Activated naive CD8-positive, alpha-beta T cell treated with anti-CD3 and anti-CD28 coated beads, Interleukin-2, amount 10 ng/mL, durations not matched to agents 7 days and 5 days (primary cell): ENCODE results near the gene BHLHA15. TPM values are rescaled to one million over a fixed set of nuclear protein-coding genes. Genes with fewer than 3 reads are reported as not detected.

Source experiments
- ATAC-seq: fragments of 150-1000 bp; cut with Tn5 transposase; one replicate; pipeline ENCODE4 v1.10.0; 2021; ENCODE audit warnings: low read depth, moderate library complexity
- POLR2A ChIA-PET: fragments of 350-600 bp; sonication (Branson Sonifier 250); formaldehyde crosslinking; loops from one replicate; lab custom pipeline; 2021; ENCODE audit warnings: antibody characterized with exemption; lab: Charles Lee
- DNase-seq: peaks from one replicate; pipeline ENCODE4 v3.0.0; 2021
- H3K27ac Mint-ChIP-seq: one replicate; pipeline ENCODE4 v1.8.0; 2022; ENCODE audit warnings: mild to moderate bottlenecking, mixed read lengths
- H3K27me3 Mint-ChIP-seq: one replicate; pipeline ENCODE4 v1.8.0; 2022; ENCODE audit warnings: mild to moderate bottlenecking, moderate library complexity, mixed read lengths
- H3K36me3 Mint-ChIP-seq: one replicate; pipeline ENCODE4 v1.8.0; 2021; ENCODE audit warnings: mild to moderate bottlenecking, mixed read lengths
- H3K4me1 Mint-ChIP-seq: one replicate; pipeline ENCODE4 v1.8.0; 2021; ENCODE audit warnings: mixed read lengths
- H3K4me3 Mint-ChIP-seq: one replicate; pipeline ENCODE4 v1.8.0; 2022; ENCODE audit warnings: mild to moderate bottlenecking, moderate library complexity, mixed read lengths
- H3K9me3 Mint-ChIP-seq: one replicate; pipeline ENCODE4 v1.8.0; 2021; ENCODE audit warnings: mixed read lengths
- total RNA-seq, 2 experiments: library from RNA; stranded (reverse); gene quantifications; one replicate each; pipeline ENCODE4 v1.2.3, GENCODE V29; 2021

BHLHA15 gene
- total RNA-seq, 2 experiments from 2014 or later = not detected

DNA sequence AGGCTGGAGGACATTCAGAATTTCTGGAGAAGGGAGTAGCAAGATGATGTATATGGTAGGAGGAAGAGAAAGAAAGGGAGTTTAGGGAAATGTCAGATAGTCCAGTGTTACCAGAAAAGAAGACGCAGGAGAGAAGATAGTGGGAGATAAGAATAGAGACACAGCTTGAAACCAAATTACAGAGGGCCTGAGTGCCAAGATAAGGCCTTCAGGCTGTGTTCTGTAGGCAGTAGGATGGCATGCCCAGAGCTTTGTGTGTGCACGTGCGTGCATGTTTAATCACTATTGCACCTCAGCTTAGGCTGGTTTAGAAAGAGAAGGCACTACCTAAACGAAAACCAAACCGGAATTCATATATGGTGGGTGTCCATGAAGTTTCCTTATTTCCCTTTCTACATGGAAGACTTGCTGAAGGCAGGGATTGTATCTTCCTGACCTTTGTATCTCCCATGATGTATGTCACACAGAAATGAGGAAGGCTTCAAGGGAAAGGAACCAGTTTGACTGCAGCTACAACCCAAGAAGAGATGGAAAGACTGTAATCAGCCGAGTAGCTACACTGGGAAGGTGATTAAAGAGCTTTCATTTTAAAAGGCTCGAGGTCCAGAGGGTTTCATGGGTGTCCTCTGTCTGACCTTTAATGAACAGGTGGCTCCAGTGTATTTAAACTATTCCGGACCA is 35.8 kb upstream of the BHLHA15 start:
- H3K4me1 Mint-ChIP-seq = no peaks in the 10 kb centered on the region
- POLR2A ChIA-PET = no interaction called here
- no peak overlapping the region for H3K27ac Mint-ChIP-seq

DNA sequence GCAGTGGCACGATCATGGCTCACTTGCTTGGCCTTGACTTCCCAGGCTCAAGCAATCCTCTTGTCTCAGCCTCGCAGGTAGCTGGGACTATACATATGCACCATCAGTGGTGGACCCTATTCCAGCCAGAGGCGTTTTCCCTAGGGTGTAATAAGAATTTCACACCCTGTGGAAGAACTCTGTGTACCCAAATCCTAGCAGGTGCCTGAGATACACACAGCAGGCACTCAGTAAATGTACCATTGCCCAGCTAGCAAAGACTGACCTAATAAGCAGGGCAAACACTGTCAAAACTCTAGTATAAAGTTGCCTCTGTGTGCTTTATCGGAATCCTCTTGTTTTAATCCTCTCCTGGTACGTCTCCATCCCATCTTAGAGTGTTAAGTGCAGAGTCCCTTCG is 33.7 kb upstream of the BHLHA15 start:
- peaks cover 4% of the 10 kb centered on the region for H3K36me3 Mint-ChIP-seq
- POLR2A ChIA-PET = no interaction called here
- H3K27ac Mint-ChIP-seq = no peak overlapping the region
- no peak for DNase-seq
- no peaks in the 10 kb centered on the region for H3K27me3 Mint-ChIP-seq
- H3K4me1 Mint-ChIP-seq = no peaks in the 10 kb centered on the region
- H3K4me3 Mint-ChIP-seq = no peak overlapping the region
- H3K9me3 Mint-ChIP-seq = no peaks in the 10 kb centered on the region
- ATAC-seq = no peak

More for the DNA sequence above, 35.8 kb upstream of the BHLHA15 start:
- Mint-ChIP-seq H3K4me3 (no peak overlapping the region), H3K27me3 (no peaks in the 10 kb centered on the region), H3K36me3 (no peaks in the 10 kb centered on the region), H3K9me3 (no peaks in the 10 kb centered on the region)
- ATAC-seq (no peak), DNase-seq (no peak)

DNA sequence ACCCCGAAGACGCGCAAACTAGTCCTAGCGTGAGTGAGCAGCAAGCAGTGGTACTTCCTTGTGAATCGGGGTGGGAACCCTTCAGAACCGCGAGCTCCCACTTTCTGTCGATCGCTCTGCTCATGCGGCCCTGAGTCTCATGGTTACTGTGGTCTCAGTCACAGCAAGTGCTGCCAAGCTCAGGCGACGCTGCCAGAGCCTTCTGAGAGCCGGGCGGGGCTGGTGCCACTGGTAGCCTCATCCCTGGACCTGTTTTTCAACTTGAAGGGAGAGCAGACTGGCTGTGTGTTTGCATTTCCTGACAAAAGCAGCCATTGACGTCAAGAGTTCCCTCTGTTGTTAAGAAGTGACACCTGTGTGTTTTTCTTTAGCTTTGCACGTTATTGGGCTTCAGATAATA is 32.9 kb upstream of the BHLHA15 start:
- H3K27ac Mint-ChIP-seq = no peak overlapping the region
- no peak overlapping the region for H3K4me3 Mint-ChIP-seq
- H3K36me3 Mint-ChIP-seq = peaks cover 9% of the 10 kb centered on the region
- H3K9me3 Mint-ChIP-seq = no peaks in the 10 kb centered on the region
- no peak for ATAC-seq
- POLR2A ChIA-PET = no interaction called here
- H3K27me3 Mint-ChIP-seq = no peaks in the 10 kb centered on the region
- no peaks in the 10 kb centered on the region for H3K4me1 Mint-ChIP-seq
- no peak for DNase-seq

DNA sequence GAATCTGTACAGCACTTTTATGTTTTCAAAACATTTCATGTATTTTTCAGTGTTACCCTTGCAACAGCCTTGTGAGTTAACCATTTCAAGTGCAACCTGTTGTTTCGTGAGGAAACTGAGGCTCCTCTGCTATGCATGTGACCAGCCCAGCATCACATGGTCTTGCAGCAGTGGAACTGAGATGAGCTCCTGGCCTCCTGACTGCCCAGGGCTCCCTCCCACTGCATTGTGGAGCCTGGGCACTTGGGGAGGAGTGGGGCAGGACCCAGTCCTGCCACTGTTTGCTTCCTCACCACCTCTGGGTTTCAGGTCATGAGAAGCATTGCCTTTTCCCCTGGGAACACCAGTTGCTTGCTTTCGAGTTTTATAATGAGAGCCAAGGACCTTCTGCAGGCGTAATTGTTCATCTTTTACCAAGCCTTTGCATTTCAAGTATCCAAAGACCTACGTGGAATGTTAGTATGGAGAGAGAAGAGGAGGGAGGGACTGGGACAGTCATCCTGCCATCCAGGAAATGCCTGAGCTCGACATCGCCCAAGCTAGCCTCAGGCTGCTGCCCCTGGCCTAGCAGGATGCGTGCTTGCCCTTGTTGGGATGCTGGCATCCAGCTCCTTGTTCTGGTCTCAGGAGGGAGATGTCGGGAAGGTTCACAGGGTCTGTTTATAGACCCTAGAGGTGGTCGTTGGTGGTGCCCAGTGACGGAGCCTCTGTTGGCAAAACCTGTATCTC is 32.3 kb upstream of the BHLHA15 start:
- POLR2A ChIA-PET = no interaction called here
- DNase-seq (no peak), ATAC-seq (no peak)
- Mint-ChIP-seq H3K4me1 (no peaks in the 10 kb centered on the region), H3K27me3 (no peaks in the 10 kb centered on the region), H3K36me3 (peaks cover 9% of the 10 kb centered on the region), H3K9me3 (no peaks in the 10 kb centered on the region), H3K27ac (no peak overlapping the region), H3K4me3 (no peak overlapping the region)

DNA sequence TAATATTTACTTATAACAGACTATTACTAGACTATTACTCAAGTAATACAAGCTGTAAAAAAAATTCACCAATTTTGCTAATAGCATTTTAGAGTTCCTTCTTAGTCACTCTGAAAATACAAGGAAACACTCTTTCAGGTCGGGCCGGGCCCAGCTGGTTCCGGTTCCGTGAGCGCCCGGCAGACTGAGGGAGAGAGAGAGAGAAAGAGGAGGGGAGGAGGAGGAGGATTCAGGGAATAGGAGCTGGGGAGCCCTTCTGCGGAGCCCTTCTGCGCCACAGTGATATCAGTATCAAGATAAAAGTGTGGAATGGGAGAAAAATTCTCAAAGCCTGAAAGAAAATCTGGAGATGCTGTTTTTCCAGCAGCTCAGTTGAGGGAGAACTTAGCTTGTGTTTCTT is 30.5 kb upstream of the BHLHA15 start:
- no peaks in the 10 kb centered on the region for H3K27me3 Mint-ChIP-seq
- H3K4me1 Mint-ChIP-seq = peaks cover 2% of the 10 kb centered on the region
- ATAC-seq (no peak), DNase-seq (no peak)
- POLR2A ChIA-PET = no interaction called here
- H3K27ac Mint-ChIP-seq = no peak overlapping the region
- H3K9me3 Mint-ChIP-seq = no peaks in the 10 kb centered on the region
- no peak overlapping the region for H3K4me3 Mint-ChIP-seq
- peaks cover 9% of the 10 kb centered on the region for H3K36me3 Mint-ChIP-seq

DNA sequence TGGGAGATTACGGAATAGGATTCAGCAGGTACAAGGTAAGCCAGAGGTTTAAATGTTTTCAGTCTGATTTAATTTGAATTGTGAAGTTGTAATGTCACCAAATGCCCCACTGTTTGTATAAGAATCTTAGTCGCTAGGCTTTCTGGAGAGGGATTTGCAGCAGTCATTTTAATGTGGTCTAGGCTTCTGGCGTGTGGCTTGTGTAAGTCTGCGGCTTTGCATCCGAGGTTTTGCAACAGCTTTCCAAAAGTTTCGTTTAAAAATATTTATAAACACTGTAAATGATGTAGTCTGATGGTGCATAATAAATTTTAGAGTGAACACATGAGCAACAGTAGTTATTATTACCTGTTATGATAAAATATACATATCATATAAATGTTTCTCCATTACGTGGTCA is 26.1 kb upstream of the BHLHA15 start:
- Mint-ChIP-seq H3K27me3 (no peaks in the 10 kb centered on the region), H3K36me3 (peaks cover 27% of the 10 kb centered on the region), H3K9me3 (peaks cover 4% of the 10 kb centered on the region), H3K27ac (no peak overlapping the region), H3K4me1 (peaks cover 9% of the 10 kb centered on the region), H3K4me3 (no peak overlapping the region)
- POLR2A ChIA-PET = no interaction called here
- no peak for ATAC-seq
- no peak for DNase-seq

DNA sequence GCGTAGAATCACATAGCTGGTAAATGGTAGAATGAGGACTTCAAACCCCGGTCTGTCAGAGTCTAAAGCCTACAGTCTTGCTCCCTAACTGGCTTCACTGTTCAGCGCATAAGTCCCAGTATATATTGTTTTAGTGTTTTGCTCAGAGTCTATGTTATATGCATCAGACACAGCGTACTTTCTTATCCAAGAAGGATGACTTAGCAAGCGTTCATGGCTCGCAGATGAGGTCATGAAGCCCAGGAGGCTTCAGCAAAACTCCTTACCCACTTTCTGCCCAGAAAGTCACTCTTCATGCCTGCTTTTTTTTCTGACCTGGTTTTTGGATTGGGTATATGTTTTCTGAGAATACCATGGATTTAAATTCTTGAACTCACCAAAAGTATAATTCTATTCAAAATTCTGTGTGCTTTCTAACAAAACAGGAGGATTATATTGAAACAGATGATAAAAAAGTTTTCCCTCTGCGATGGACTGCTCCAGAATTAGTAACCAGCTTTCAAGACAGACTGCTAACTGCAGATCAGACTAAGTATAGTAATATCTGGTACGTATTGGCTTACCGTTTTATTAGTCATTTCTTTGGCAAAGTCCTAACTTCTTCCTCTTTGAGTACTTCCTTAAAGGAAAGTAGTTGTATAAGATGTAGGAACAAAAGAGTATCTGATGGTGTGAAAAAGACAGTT is 24.6 kb upstream of the BHLHA15 start:
- POLR2A ChIA-PET = no interaction called here
- H3K27ac Mint-ChIP-seq = no peak overlapping the region
- ATAC-seq (no peak), DNase-seq (no peak)
- no peaks in the 10 kb centered on the region for H3K27me3 Mint-ChIP-seq
- H3K4me3 Mint-ChIP-seq = no peak overlapping the region
- peaks cover 32% of the 10 kb centered on the region for H3K36me3 Mint-ChIP-seq
- peaks cover 4% of the 10 kb centered on the region for H3K9me3 Mint-ChIP-seq
- peaks cover 12% of the 10 kb centered on the region for H3K4me1 Mint-ChIP-seq

DNA sequence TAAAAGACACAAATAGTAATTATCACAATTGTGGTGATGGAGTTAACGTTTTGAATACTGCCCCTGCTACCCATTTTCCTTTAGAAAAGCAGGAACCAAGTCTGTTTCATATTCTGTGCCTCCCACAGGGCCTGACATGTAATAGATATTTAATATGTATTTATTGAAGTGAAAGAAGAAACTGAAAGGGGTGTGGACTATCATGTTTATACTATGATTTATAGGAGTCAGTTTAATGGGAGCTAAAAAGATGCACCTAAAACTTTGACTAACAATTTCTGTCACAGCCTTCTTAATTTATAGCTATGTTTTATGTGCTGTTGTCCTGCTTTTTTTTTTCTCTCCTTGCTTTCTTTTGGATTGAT is 24.1 kb upstream of the BHLHA15 start:
- H3K4me3 Mint-ChIP-seq = no peak overlapping the region
- H3K27ac Mint-ChIP-seq = no peak overlapping the region
- H3K36me3 Mint-ChIP-seq = peaks cover 32% of the 10 kb centered on the region
- ATAC-seq (no peak), DNase-seq (no peak)
- H3K9me3 Mint-ChIP-seq = peaks cover 4% of the 10 kb centered on the region
- peaks cover 12% of the 10 kb centered on the region for H3K4me1 Mint-ChIP-seq
- no peaks in the 10 kb centered on the region for H3K27me3 Mint-ChIP-seq
- POLR2A ChIA-PET = no interaction called here

DNA sequence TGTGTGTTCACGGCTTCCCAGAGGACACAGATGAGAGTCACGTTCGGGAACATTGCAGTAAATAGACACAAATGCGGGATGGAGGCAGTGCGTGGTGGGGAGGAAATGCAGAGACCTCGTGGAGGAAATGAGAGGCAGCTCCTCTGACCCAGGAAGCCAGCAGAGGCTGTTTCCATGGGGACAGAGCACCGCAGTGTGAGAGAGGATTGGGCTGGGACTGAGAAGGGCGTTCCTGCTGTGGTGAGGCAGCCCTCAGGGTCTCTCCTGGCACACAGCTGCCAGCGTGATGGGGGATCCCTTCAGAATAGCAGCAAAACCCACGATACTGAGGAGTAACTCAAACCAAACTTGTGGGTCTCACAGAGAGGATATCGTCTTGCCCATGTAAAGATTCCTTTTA is 21.7 kb upstream of the BHLHA15 start:
- Mint-ChIP-seq H3K9me3 (peaks cover 4% of the 10 kb centered on the region), H3K36me3 (peaks cover 25% of the 10 kb centered on the region), H3K27me3 (no peaks in the 10 kb centered on the region), H3K27ac (no peak overlapping the region), H3K4me3 (no peak overlapping the region), H3K4me1 (peaks cover 10% of the 10 kb centered on the region)
- POLR2A ChIA-PET = no interaction called here
- no peak for DNase-seq
- ATAC-seq = no peak

DNA sequence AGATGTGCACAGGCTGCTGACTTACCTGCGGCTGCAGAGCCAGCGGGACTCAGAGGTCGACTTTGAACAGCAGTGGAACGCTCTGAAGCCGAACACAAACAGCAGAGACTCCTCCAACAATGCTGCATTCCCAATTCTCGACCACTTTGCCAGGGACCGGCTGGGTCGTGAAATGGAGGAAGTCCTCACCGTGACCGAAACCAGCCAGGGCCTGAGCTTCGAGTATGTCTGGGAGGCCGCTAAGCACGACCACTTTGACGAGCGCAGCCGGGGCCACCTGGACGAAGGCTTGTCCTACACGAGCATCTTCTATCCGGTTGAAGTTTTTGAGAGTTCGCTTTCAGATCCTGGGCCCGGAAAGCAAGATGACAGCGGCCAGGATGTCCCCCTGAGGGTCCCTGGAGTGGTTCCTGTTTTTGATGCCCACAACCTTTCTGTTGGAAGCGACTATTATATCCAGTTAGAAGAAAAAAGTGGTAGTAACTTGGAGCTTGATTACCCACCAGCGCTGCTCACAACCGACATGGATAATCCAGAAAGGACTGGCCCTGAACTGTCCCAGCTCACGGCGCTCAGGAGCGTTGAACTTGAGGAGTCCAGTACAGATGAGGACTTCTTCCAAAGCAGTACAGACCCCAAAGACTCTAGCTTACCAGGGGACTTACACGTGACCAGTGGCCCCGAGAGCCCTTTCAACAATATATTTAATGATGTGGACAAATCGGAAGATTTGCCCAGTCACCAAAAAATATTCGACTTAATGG is 19.4 kb upstream of the BHLHA15 start:
- Mint-ChIP-seq H3K27me3 (no peaks in the 10 kb centered on the region), H3K4me1 (peaks cover 10% of the 10 kb centered on the region), H3K27ac (no peak overlapping the region), H3K9me3 (peaks cover 4% of the 10 kb centered on the region), H3K4me3 (no peak overlapping the region), H3K36me3 (peaks cover 25% of the 10 kb centered on the region)
- ATAC-seq = no peak
- POLR2A ChIA-PET = no interaction called here
- DNase-seq = no peak

DNA sequence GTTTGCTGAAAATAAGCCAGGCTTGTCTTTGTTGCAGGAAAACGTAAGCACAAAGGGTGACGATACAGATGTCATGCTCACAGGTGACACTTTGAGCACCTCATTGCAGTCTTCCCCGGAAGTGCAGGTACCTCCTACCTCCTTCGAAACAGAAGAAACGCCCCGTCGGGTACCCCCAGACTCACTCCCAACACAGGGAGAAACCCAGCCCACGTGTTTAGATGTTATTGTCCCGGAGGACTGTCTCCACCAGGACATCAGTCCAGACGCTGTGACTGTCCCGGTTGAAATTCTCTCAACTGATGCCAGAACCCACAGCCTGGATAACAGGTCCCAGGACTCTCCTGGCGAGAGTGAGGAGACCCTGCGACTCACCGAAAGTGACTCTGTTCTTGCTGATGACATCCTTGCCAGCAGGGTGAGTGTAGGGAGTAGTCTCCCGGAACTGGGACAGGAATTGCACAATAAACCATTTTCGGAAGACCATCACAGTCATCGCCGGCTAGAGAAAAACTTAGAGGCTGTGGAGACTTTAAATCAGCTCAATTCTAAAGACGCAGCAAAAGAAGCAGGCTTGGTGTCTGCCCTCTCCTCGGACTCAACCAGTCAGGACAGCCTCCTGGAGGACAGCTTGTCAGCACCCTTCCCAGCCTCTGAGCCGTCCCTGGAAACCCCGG is 18.3 kb upstream of the BHLHA15 start:
- peaks cover 10% of the 10 kb centered on the region for H3K4me1 Mint-ChIP-seq
- ATAC-seq (no peak), DNase-seq (no peak)
- peaks cover 25% of the 10 kb centered on the region for H3K36me3 Mint-ChIP-seq
- no peak overlapping the region for H3K27ac Mint-ChIP-seq
- peaks cover 4% of the 10 kb centered on the region for H3K9me3 Mint-ChIP-seq
- POLR2A ChIA-PET = no interaction called here
- H3K27me3 Mint-ChIP-seq = no peaks in the 10 kb centered on the region
- H3K4me3 Mint-ChIP-seq = no peak overlapping the region

DNA sequence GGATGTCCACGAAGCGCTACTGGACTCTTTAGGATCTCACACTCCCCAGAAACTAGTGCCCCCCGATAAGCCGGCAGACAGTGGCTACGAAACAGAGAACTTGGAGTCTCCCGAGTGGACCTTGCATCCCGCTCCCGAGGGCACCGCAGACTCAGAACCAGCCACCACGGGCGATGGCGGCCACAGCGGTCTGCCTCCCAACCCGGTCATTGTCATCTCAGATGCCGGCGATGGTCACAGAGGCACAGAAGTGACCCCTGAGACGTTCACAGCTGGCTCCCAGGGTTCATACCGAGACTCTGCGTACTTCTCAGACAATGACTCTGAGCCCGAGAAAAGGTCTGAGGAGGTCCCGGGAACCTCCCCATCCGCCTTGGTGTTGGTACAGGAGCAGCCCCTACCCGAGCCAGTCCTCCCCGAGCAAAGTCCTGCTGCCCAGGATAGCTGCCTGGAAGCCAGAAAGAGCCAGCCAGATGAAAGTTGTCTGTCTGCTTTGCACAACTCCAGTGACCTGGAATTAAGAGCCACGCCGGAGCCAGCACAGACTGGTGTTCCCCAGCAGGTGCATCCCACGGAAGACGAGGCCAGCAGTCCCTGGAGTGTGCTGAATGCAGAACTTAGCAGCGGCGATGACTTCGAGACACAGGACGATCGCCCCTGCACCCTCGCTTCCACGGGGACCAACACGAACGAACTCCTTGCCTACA is 17.6 kb upstream of the BHLHA15 start:
- Mint-ChIP-seq H3K4me1 (peaks cover 8% of the 10 kb centered on the region), H3K36me3 (peaks cover 20% of the 10 kb centered on the region), H3K4me3 (no peak overlapping the region), H3K9me3 (peaks cover 4% of the 10 kb centered on the region), H3K27me3 (no peaks in the 10 kb centered on the region), H3K27ac (no peak overlapping the region)
- POLR2A ChIA-PET = no interaction called here
- ATAC-seq (no peak), DNase-seq (no peak)
